Measurements from ENCODE around the gene KRT5.

GRCh38 chr12:52528641-52529143, 8.5 kb upstream of the KRT5 start:
- TF ChIP-seq CTCF (IDR thresholded peaks at IDR 0.05; ENCODE audit: poor library complexity) (no peak), EZH2 (IDR thresholded peaks at IDR 0.05; ENCODE audit: borderline replicate concordance) (no peak), EZH2phosphoT487 (IDR thresholded peaks at IDR 0.05; ENCODE audit: low read depth, severe bottlenecking, unreplicated experiment) (no peak)
